CD14-positive monocyte (primary cell): ENCODE measurements around the gene ASIC2. TPM values are rescaled to one million over a fixed set of nuclear protein-coding genes. Genes with fewer than 3 reads are reported as not detected.

Experiments
- DNase-seq, 3 donors: peaks; one replicate each; pipeline ENCODE4 v3.0.0-alpha.2; 2011 to 2022
- H2AFZ ChIP-seq: 2 replicates; pipeline ENCODE4 v1.6.0; 2012; ENCODE audit warnings: mild to moderate bottlenecking, low read depth, low read length, inconsistent platforms; ENCODE audit not compliant: insufficient read depth, poor library complexity, severe bottlenecking
- H3K27ac ChIP-seq, 2 donors: 1 replicate in 1 of 2; 2 replicates in 1 of 2; pipeline ENCODE4 v1.5.1; 2012 to 2013; ENCODE audit warnings: low read length in 2 of 2, control low read depth in 1 of 2, inconsistent platforms in 1 of 2, low read depth in 1 of 2, mild to moderate bottlenecking in 1 of 2
- H3K27me3 ChIP-seq, 2 donors: one replicate each; pipeline versions ENCODE4 v1.6.0 to v1.6.1; 2011 to 2013; ENCODE audit warnings: low read length in 2 of 2; ENCODE audit not compliant: control insufficient read depth in 2 of 2, insufficient read depth in 2 of 2
- H3K36me3 ChIP-seq, 2 donors: replicated peaks in 1 of 2; 1 replicate in 1 of 2; 2 replicates in 1 of 2; pipeline versions ENCODE4 v1.5.1 to v1.6.1; 2012 to 2013; ENCODE audit warnings: low read length in 2 of 2, control low read depth in 1 of 2, inconsistent platforms in 1 of 2, mild to moderate bottlenecking in 1 of 2; ENCODE audit not compliant: insufficient read depth in 2 of 2, control insufficient read depth in 1 of 2
- H3K4me1 ChIP-seq, 2 donors: 1 replicate in 1 of 2; 2 replicates in 1 of 2; pipeline versions ENCODE4 v1.5.1 to v1.6.1; 2012 to 2013; ENCODE audit warnings: low read length in 2 of 2, control low read depth in 1 of 2, inconsistent platforms in 1 of 2, mild to moderate bottlenecking in 1 of 2, moderate library complexity in 1 of 2; ENCODE audit not compliant: insufficient read depth in 2 of 2, control insufficient read depth in 1 of 2
- H3K4me2 ChIP-seq: replicated peaks from 2 replicates; pipeline ENCODE3; 2012; ENCODE audit warnings: low read length, moderate library complexity, mild to moderate bottlenecking; ENCODE audit not compliant: poor library complexity, severe bottlenecking; ENCODE audit errors: extremely low read depth
- H3K4me3 ChIP-seq, 3 experiments: fragments of 200-600 bp in 1 of 3; sonication (generic) in 1 of 3; replicated peaks in 1 of 3; 1 replicate in 2 of 3; 2 replicates in 1 of 3; pipeline ENCODE4 v1.5.1; 2011 to 2013; ENCODE audit warnings: low read length in 3 of 3, mild to moderate bottlenecking in 3 of 3, control low read depth in 2 of 3, low read depth in 2 of 3, inconsistent platforms in 1 of 3, moderate library complexity in 1 of 3
- H3K79me2 ChIP-seq: 2 replicates; pipeline ENCODE4 v1.6.0; 2012; ENCODE audit warnings: mild to moderate bottlenecking, control low read depth, inconsistent platforms, low read length, moderate library complexity; ENCODE audit not compliant: insufficient read depth
- H3K9ac ChIP-seq: 2 replicates; pipeline ENCODE4 v1.6.0; 2017; ENCODE audit warnings: low read length, mild to moderate bottlenecking; ENCODE audit not compliant: insufficient read depth, poor library complexity, severe bottlenecking
- H3K9me3 ChIP-seq, 2 donors: replicated peaks in 1 of 2; 1 replicate in 1 of 2; 2 replicates in 1 of 2; pipeline versions ENCODE4 v1.5.1 to v1.6.1; 2012 to 2013; ENCODE audit warnings: low read length in 2 of 2, control low read depth in 1 of 2; ENCODE audit not compliant: control insufficient read depth in 1 of 2, insufficient read depth in 1 of 2
- H4K20me1 ChIP-seq: 2 replicates; pipeline ENCODE4 v1.6.0; 2012; ENCODE audit warnings: mild to moderate bottlenecking, low read length, control low read depth, moderate library complexity; ENCODE audit not compliant: insufficient read depth
- H3K27ac Mint-ChIP-seq, 7 donors: one replicate each; pipeline ENCODE4 v1.8.0; 2020; ENCODE audit warnings: mild to moderate bottlenecking in 7 of 7, mixed read lengths in 7 of 7, moderate library complexity in 6 of 7, inconsistent platforms in 2 of 7
- H3K27me3 Mint-ChIP-seq, 3 donors: one replicate each; pipeline ENCODE4 v1.8.0; 2021 to 2022; ENCODE audit warnings: low read depth in 3 of 3, mild to moderate bottlenecking in 3 of 3, mixed read lengths in 3 of 3, moderate library complexity in 3 of 3, inconsistent platforms in 1 of 3
- H3K36me3 Mint-ChIP-seq, 2 donors: one replicate each; pipeline ENCODE4 v1.8.0; 2020; ENCODE audit warnings: mixed read lengths in 2 of 2, inconsistent platforms in 1 of 2, mild to moderate bottlenecking in 1 of 2
- H3K4me1 Mint-ChIP-seq: one replicate; pipeline ENCODE4 v1.8.0; 2020; ENCODE audit warnings: mild to moderate bottlenecking, mixed read lengths
- H3K4me3 Mint-ChIP-seq, 2 donors: one replicate each; pipeline ENCODE4 v1.8.0; 2020; ENCODE audit warnings: mild to moderate bottlenecking in 2 of 2, mixed read lengths in 2 of 2, moderate library complexity in 1 of 2
- H3K9me3 Mint-ChIP-seq, 7 donors: one replicate each; pipeline ENCODE4 v1.8.0; 2020 to 2022; ENCODE audit warnings: mixed read lengths in 7 of 7, mild to moderate bottlenecking in 6 of 7, moderate library complexity in 6 of 7, inconsistent platforms in 2 of 7
- CTCF ChIP-seq: fragments of 200-600 bp; IDR thresholded peaks from one replicate; pipeline ENCODE4 v1.8.0; 2022; ENCODE audit warnings: antibody characterized with exemption, mild to moderate bottlenecking
- WGBS: methylation state at CpG from one replicate; pipeline ENCODE4 v1.1.5; 2013; ENCODE audit warnings: missing lambda C conversion rate; ENCODE audit not compliant: insufficient coverage; 5-methylcytosine and 5-hydroxymethylcytosine counted together
- intact Hi-C, 2 donors: fragments of 100-400 bp; cut with micrococcal nuclease; formaldehyde crosslinking; loops; one replicate each; pipeline versions ENCODE4 v1.15.0 to v1.15.1; 2023
- polyA plus RNA-seq, 3 donors: library from polyadenylated mRNA; depleted of rRNA in 1 of 3; unstranded in 2 of 3; stranded (reverse) in 1 of 3; fragments of 300-500 nt in 2 of 3; fragments of >200 nt in 1 of 3; fragmentation: Illumina TruSeq in 2 of 3; gene quantifications; 1 replicate in 2 of 3; 2 replicates in 1 of 3; pipeline ENCODE4 v1.2.3, GENCODE V29; 2012 to 2021

Gene ASIC2
- polyA plus RNA-seq, 3 donors = not detected

GRCh38 chr17:33121756-33122155 lies 171.3 kb downstream of the ASIC2 start:
- Histone ChIP-seq H4K20me1 (no peaks in the 10 kb centered on the region), H3K27ac (no peak overlapping the region), H2AFZ (no peak overlapping the region), H3K4me1 (no peaks in the 10 kb centered on the region), H3K9ac (no peak overlapping the region), H3K9me3 (no peaks in the 10 kb centered on the region), H3K79me2 (no peaks in the 10 kb centered on the region), H3K36me3 (no peaks in the 10 kb centered on the region), H3K4me3 (no peak overlapping the region), H3K4me2 (no peak overlapping the region), H3K27me3 (no peaks in the 10 kb centered on the region)
- no peaks in the 10 kb centered on the region for H3K4me1 Mint-ChIP-seq
- TF ChIP-seq CTCF = no peak
- no peaks in the 10 kb centered on the region for H3K36me3 Mint-ChIP-seq
- intact Hi-C loops = no loop called here
- no peak for DNase-seq
- H3K27me3 Mint-ChIP-seq = peaks cover 4 to 17% (median 7%) of the 10 kb centered on the region in 3 donors
- no peak overlapping the region for H3K4me3 Mint-ChIP-seq
- WGBS = no CpG with 5 or more reads among the region's 1 CpG
- no peak overlapping the region for H3K27ac Mint-ChIP-seq
- peaks cover 0 to 3% (median 0%) of the 10 kb centered on the region in 7 donors for H3K9me3 Mint-ChIP-seq

GRCh38 chr17:33121272-33121671 lies 171.8 kb downstream of the ASIC2 start:
- Histone ChIP-seq H3K4me2 (no peak overlapping the region), H3K27ac (no peak overlapping the region), H3K4me1 (no peaks in the 10 kb centered on the region), H3K9ac (no peak overlapping the region), H3K4me3 (no peak overlapping the region), H4K20me1 (no peaks in the 10 kb centered on the region), H3K79me2 (no peaks in the 10 kb centered on the region), H2AFZ (no peak overlapping the region), H3K9me3 (no peaks in the 10 kb centered on the region), H3K27me3 (no peaks in the 10 kb centered on the region), H3K36me3 (no peaks in the 10 kb centered on the region)
- Mint-ChIP-seq H3K4me1 (no peaks in the 10 kb centered on the region), H3K27me3 (peaks cover 4 to 17% (median 7%) of the 10 kb centered on the region in 3 donors), H3K9me3 (peaks cover 0 to 3% (median 0%) of the 10 kb centered on the region in 7 donors), H3K4me3 (no peak overlapping the region), H3K36me3 (no peaks in the 10 kb centered on the region), H3K27ac (no peak overlapping the region)
- DNase-seq = no peak
- 8% methylated on average over 2 of the region's 2 CpGs for WGBS
- TF ChIP-seq CTCF = no peak
- intact Hi-C loops = no loop called here
